Measurements from ENCODE around the gene CYLD. TPM values are rescaled to one million over a fixed set of nuclear protein-coding genes. Genes with fewer than 3 reads are reported as not detected.

Gene CYLD
- total RNA-seq, 4 donors from 2014 or later, result 31.1 to 77.6 (median 50.2) TPM

GRCh38 chr16:50806099-50807062 is 64.5 kb downstream of the CYLD start:
- H3K9me3 ChIP-seq, result no peaks in the 10 kb centered on the region
- TF ChIP-seq POLR2A (IDR thresholded peaks at IDR 0.05) (no peak), POLR2AphosphoS5 (IDR thresholded peaks at IDR 0.05) (no peak)
- TF ChIP-seq, protein P1, sequence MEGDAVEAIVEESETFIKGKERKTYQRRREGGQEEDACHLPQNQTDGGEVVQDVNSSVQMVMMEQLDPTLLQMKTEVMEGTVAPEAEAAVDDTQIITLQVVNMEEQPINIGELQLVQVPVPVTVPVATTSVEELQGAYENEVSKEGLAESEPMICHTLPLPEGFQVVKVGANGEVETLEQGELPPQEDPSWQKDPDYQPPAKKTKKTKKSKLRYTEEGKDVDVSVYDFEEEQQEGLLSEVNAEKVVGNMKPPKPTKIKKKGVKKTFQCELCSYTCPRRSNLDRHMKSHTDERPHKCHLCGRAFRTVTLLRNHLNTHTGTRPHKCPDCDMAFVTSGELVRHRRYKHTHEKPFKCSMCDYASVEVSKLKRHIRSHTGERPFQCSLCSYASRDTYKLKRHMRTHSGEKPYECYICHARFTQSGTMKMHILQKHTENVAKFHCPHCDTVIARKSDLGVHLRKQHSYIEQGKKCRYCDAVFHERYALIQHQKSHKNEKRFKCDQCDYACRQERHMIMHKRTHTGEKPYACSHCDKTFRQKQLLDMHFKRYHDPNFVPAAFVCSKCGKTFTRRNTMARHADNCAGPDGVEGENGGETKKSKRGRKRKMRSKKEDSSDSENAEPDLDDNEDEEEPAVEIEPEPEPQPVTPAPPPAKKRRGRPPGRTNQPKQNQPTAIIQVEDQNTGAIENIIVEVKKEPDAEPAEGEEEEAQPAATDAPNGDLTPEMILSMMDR (IDR thresholded peaks at IDR 0.05), result peak; percentile 78 to 91
- DNase-seq (ENCODE audit: low spot score in 2 of 2), result peak; percentile 87 to 90
- 15% methylated on average over 26 of the region's 26 CpGs for WGBS
- peak overlapping the region; percentile 31 for H3K27ac ChIP-seq
- no peaks in the 10 kb centered on the region for H3K36me3 ChIP-seq
- H3K4me3 ChIP-seq, result peak overlapping the region; percentile 37
- peaks cover 4% of the 10 kb centered on the region for H3K4me1 ChIP-seq
- no peaks in the 10 kb centered on the region for H3K27me3 ChIP-seq

DNA sequence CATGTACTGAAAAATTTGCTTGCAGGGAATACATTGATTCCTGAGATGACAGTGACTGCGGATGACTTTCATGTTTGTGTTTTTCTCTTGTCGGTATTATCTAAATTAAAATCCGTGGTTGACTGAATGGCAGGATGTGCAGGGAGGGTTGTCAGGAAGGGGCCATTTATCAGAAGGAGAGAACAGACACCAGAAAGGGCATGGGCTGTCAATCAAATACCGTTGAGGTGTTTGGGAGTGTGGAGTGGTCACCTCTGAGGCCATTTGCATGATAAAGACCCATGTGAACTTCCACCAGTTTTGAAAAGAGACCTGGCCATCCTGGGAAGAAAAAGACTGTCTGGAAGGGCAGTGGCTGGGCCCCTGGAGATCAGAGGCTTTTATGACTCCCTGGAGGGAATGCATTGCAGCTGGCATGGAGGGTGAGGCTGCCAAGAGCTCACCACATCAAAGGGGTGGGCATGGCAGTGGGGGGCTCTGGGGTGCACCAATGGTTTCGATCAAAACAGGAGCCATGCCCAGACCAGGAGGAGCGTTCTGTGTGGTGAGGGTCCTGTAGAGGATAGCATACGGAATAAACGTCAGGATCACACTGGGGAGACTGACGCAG is 67.1 kb downstream of the CYLD start:
- H3K9me3 ChIP-seq, result no peaks in the 10 kb centered on the region
- no peaks in the 10 kb centered on the region for H3K27me3 ChIP-seq

DNA sequence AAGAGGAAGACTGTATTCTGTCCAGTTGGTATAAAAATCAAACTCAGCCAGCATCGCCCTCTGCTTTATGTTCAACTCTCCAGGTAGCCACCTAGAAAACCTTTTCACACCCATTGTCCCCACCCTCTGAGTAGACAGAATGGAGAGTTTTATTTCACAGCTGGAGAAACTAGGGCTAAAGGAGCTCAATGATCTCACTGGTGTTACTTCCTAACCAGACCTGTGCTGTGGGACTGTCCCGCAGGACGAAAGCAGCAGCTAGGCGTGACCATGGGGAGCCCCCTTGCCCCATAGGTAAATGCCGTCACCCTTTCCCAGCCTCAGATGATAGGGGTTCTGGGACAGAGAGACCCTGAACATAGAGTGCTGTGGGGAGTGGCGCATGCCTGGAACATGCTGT is 67.7 kb downstream of the CYLD start:
- Histone ChIP-seq H3K4me3 (no peak overlapping the region), H3K9me3 (no peaks in the 10 kb centered on the region), H3K4me1 (peaks cover 4% of the 10 kb centered on the region), H3K36me3 (no peaks in the 10 kb centered on the region), H3K27ac (no peak overlapping the region), H3K27me3 (no peaks in the 10 kb centered on the region)
- DNase-seq (ENCODE audit: low spot score in 2 of 2), result no peak
- WGBS, result 96% methylated on average over 6 of the region's 6 CpGs
- TF ChIP-seq EP300 (IDR thresholded peaks at IDR 0.05) (no peak), POLR2AphosphoS5 (IDR thresholded peaks at IDR 0.05) (no peak), POLR2A (IDR thresholded peaks at IDR 0.05) (no peak)
- TF ChIP-seq, protein P1 (IDR thresholded peaks at IDR 0.05), result no peak

More for the DNA sequence above, 67.1 kb downstream of the CYLD start:
- peaks cover 4% of the 10 kb centered on the region for H3K4me1 ChIP-seq
- no peak for DNase-seq (ENCODE audit: low spot score in 2 of 2)
- no peak overlapping the region for H3K4me3 ChIP-seq
- H3K27ac ChIP-seq, result no peak overlapping the region
- WGBS, result 58% methylated on average over 9 of the region's 9 CpGs
- no peaks in the 10 kb centered on the region for H3K36me3 ChIP-seq
- TF ChIP-seq, protein P1 (IDR thresholded peaks at IDR 0.05), result no peak
- TF ChIP-seq EP300 (IDR thresholded peaks at IDR 0.05) (no peak), POLR2A (IDR thresholded peaks at IDR 0.05) (no peak), POLR2AphosphoS5 (IDR thresholded peaks at IDR 0.05) (no peak)

GRCh38 chr16:50810241-50810965 is 68.5 kb downstream of the CYLD start:
- 87% methylated on average over 8 of the region's 8 CpGs for WGBS

More at GRCh38 chr16:50810241-50810965, 68.5 kb downstream of the CYLD start:
- no peaks in the 10 kb centered on the region for H3K27me3 ChIP-seq
- no peak overlapping the region for H3K4me3 ChIP-seq
- H3K36me3 ChIP-seq, result no peaks in the 10 kb centered on the region
- H3K27ac ChIP-seq, result no peak overlapping the region
- no peak for DNase-seq (ENCODE audit: low spot score in 2 of 2)
- H3K9me3 ChIP-seq, result no peaks in the 10 kb centered on the region
- peaks cover 4% of the 10 kb centered on the region for H3K4me1 ChIP-seq
- TF ChIP-seq POLR2AphosphoS5 (IDR thresholded peaks at IDR 0.05) (no peak), EP300 (IDR thresholded peaks at IDR 0.05) (no peak), POLR2A (IDR thresholded peaks at IDR 0.05) (no peak)
- TF ChIP-seq, protein P1 (IDR thresholded peaks at IDR 0.05), result no peak

Measured in suprapubic skin (tissue), 4 donors.